ENCODE data around the gene HNRNPLL.

HNRNPLL gene

DNA sequence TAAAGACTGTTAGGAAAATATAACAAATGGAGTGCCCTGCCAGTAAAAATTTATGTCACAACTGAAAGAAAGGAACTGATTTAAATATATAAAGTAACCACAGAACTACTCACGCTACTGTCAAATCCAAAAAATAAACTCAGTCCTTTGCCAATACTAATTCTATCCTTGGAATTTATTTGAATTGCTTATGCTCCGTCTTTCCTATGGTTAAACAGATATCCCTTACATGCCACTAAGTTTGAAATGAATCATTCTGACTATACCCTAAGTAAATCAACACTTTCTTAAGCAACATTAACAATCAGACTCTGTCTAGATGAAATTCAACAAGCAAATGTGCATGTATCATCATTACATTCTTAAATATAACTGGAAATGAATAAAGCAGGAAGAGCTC lies 9.8 kb downstream of the HNRNPLL start:
- DNase-seq: no peak

DNA sequence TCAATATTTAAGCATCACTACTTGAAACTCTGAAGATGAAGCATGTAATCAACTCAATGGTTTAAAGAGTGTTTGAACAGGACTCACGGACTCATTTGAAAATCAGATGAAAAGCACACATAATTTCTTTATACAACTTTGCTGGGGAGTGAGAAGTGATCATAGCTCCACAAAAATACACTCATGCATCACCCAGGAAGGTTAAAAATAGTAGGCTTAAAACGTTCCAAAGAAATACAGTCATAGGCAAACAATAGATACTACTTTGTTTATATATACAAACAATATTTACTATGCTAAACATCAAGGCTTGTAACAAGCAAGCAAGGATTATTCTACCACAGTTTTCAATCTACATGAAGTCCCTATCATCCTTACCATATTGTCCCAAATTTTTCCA lies 11.6 kb downstream of the HNRNPLL start:
- DNase-seq: no peak

DNA sequence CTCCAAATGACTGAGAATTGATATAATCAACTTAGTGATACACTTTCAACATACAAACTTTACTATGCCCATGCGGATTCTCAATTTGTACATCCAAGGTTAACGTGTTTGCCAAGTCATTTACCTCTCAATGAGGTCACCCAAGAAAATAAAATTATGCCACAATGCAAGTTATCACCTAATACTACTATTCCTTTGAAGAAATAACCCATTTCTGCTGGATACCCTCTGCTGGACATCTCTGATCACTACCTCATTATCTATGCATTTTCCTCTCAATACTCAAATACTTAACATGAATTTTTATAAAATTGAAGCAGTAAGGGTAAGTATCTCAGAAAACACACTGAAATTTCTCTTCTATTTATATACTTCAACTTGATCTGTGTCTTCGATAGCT lies 12.7 kb downstream of the HNRNPLL start:
- peak; percentile 8 for DNase-seq

DNA sequence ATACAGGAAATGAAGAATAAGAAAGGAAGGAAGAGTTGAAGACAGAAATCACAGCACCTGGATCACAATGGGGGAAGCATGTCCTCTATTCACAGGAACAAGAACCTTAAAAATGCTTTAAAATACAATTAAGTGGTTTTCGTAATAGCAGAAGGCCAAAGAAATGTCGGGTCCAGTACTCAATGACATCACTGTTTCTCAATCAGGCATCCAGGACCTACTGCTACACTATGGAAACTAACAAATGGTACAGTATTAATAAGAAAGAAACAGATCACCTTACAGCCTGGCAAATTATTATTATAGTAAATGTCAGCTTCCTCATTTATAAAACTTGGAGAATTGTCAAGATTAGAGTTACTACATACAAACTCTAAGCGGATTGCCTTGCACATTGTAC lies 15.8 kb downstream of the HNRNPLL start:
- peak; percentile 68 for DNase-seq

DNA sequence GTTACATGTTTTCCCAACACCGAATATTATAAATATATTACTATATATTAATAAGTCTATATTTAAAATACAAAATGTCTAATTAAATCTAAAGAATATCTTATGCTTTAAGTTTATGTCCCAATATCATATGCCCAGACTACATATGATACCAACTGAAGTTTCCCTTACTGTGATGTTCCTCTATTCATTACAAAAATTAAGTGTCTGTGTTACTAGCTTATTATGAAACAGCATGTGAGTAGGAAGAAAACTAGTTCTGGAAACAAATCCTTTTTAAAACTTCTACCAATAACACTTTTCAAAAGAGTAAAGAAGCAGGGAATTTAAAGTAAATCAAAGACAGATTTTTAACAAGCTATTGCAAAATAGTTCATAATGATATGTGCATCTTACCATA lies 17.8 kb downstream of the HNRNPLL start:
- DNase-seq: peak; percentile 63

DNA sequence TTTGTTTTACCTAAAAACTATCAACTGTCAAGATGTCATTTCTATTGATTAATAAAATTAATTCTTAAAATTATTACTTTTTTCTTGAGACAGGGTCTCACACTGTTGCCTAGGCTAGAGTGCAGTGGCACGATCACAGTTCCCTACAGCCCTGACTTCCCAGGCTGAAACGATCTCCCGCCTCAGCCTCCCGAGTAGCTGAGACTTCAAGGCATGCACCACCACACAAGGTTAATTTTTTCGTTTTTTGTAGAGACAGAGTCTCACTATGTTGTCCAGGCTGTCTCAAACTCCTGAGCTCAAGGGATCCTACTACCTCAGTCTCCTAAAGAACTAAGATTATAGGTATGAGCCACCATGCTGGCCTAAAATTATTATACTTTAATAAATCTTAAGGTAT lies 18.7 kb downstream of the HNRNPLL start:
- DNase-seq: no peak

DNA sequence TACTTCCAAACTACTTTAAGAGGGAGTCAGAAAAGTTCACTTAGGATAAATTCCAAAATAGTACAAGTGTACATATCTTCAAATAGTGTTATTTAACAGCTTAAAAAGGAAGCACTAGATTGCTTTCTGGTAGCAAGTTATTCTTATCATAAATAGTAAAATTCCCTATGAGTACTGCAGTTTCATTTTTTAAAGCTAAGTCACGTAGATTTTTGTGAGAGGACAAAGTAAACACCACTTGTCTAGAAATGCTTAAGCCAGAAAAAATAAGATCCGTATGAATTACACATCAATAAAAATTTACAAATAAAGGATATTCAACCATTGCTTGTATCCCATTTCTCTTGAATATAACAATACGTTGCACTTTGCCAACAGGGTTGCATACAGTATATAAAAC lies 19.2 kb downstream of the HNRNPLL start:
- DNase-seq: no peak

DNA sequence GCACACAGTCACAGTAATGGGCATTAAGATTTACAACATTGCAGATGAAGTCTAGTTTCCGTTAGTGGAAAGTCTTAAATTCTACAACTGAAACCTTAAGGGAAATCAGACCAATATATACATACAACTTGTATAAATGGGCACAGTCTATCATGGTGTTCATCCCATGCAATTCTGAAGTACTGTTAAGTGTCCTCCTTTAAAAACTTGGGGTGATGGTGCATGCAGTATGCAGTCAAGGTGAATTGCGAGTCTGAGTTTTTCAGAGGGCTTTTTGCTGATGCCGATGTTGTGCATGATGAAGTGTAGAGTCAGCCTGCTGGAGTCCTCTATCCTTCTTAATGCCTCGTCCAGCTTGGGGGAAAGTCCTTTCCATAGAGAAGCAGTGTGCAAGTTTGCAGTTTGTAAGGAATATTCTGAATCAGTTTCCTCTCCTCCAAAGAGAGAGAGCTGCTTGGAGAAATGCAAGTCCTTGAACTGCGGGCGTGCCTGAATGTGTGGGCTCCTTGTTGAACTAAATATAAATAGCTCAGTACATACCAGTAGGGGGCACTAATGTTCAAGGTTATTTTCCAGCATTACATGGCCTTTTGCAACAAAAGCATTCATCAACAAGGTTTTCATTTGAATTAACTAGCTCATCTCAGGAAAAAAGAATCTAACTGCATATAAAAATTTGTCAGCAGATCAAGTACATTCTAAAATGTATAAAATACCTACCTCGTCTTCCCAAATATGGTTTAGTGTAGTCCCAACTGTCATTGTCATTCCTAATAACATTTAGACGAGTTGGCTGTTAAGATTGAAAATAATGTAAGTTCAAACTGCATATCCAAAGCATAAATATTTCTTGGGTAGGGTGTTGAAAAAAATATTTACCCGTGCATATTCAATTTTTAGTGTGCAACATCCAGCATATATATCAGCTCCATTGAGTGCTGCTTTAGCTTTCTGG lies 21.3 kb downstream of the HNRNPLL start:
- DNase-seq: peak; percentile 82

DNA sequence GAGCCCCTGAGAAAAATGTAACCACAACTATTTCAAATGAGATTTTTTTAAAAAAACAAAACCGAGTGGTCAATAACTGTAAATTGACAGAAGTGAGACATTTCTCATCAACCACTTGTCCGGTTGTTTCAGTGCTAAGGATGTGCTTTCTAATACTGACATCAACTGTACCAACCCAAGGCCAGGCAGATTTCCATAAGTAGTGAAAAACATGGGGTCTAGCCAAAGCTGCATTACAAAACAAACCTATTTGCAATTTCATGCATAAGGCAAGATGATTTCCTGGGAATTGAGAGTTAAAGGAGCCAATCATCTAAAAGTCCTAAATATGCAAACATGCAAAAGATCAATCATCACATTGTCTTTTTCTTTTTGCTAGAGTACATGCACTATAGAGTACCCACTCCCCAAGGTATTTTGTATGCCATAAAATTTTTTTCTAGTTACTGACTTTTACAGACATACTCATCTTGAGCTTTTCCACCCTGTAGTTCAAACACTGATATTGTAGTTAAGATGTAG lies 22.6 kb downstream of the HNRNPLL start:
- DNase-seq: no peak

DNA sequence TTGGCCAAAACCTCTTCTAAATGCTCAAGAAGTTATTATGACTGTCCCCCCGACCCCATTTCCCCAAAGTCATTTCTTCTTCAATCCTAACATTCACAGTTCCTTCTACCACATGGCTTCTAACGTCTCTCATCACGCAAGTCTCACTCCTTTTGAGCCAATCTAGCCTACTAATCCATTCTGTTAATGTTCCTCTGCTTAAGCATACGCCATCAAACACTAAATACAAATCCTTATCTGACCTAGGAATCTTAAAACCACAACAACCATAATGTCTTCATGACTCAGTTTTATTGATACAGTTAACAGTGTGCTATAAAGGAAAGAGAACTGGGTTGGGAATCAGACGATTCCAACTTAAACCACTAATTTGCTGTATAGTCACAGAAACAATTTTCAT lies 23.9 kb downstream of the HNRNPLL start:
- DNase-seq: no peak

DNA sequence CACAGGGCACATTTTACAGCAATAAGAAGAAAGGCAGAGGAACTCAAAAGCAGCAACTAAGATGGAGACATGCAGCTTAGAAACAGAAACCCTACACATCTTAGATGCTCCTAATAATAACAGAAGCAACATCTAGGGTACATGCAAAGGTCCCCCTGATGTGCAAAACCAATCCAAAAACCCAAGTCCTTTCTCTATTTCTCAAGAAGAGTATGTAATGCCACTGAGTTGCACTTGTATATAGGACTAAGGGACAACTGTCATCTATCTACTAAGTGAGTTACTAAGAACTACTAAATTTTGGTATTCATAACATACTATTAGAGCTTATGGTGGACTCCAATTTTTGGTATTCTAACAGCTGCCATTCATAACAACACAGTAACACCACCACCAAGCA lies 28.4 kb downstream of the HNRNPLL start:
- DNase-seq: no peak

DNA sequence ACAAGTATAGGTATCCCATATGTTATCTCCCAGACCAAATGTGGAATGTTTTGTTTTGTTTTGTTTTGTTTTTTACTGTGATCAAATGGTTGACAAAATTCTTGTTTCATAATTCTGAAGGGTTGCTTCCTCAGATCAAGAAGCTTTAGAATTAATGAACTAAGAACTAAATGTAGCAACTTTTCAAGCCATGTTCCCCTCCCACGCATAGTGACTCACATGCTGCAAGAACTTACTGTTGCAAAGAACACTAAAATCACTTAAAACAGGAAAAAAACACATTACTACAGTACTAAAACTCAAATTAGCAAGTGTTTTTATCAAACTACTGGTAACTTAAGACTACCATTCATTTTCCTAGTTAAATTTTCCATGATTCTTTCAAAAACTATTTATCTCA lies 30.6 kb downstream of the HNRNPLL start:
- DNase-seq: peak; percentile 98

DNA sequence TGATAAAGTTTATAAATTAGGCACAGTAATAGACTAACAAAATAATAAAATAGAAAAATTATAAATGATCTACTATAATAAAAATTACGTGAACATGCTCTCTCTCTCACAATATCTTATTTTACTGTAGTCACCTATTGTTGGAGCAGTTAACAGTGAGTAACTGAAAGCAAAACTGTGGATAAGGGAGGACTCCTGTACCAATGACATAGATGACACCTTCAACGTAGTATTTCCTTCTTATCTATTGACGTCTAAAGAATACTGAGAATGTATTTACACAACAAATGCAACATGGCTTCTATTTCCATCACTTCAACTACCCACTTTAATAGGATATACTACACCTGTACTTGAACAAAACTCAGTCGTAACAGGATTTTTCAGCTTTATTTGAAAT lies 31.5 kb downstream of the HNRNPLL start:
- DNase-seq: no peak

DNA sequence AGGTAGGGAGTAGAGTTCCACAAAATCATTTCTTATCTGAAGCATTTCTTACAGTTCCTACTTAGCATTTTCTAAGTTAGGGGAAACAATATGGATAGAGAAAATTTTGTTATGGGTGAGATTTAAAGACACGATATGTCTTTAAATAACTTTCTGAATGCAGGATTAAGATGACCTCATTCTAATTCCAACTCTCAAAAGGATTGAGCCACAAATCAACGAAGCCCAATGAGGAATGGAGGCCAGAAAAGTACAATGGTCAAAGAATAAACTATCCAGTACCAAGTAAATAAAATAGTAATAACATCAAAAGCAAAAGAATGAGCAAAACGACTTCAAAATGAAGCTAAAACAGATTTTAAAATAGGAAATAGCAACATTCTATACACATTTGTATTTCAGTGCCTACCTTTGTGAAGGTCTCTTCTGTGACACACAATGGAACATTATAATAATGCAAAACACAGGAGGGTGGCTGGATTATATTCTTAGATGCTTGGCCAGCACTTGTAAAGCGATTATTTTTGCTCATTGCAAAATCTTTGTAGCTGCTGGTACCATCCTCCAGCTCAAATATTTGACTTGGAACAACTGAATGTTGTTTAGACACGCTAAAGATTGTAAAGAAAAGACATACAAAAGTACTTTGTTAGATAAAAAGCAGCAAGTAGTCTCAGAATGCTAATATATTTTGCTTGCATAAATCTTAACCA lies 33.8 kb downstream of the HNRNPLL start:
- no peak for DNase-seq

DNA sequence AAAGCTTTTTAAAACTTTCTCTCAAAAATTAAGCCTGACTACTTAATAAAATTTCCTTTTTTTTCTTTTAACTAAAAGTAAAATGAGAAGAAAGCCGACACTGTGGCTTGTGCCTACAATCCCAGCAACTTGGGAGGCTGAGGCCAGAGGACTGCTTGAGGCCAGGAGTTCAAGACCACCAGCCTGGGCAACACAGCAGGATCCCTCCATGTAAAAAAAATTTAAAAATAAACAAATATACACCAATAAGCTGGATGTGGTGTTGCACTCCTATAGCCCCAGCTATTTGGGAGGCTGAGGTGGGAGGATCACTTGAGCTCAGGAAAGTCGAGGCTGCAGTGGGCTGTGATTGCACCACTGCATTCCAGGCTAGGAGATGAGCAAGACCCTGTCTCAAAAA lies 37.4 kb downstream of the HNRNPLL start:
- no peak for DNase-seq

DNA sequence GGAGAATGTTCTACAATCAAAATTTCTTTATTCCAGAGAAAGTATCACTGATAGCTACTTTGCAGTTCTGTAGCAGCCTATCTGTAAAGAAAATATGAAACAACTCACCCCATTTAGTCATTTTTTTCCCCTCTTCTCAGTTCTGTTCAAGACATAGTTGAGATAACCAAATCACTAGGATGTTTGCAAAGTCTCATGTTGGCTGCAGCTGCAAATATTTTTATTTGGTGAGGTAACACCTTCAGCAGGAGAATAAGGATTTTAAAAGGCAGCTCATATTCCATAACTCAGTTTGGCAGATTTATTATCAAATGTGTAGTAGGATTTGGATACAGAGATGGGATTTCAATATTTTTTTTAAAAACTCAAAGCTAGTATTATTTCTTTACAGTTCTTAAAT lies 41.0 kb downstream of the HNRNPLL start:
- no peak for DNase-seq

DNA sequence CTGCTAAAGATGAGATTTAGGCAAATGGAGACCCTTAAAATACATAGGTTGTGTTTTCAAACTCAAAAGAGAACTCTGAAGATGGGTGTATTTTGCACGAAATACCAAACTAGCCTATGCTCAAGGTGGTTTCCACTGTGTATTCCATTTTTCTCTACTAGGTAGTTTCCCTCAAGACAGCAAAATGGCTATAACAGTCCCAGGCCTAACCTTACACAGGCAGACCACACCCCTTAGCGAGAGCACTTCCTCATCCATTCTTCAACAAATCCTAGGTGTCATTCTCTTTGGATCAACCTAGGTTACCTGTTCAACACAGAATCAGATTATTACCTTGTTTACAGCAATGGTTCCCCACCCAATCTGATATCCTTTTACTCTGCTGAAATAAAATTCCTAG lies 42.6 kb downstream of the HNRNPLL start:
- no peak for DNase-seq

DNA sequence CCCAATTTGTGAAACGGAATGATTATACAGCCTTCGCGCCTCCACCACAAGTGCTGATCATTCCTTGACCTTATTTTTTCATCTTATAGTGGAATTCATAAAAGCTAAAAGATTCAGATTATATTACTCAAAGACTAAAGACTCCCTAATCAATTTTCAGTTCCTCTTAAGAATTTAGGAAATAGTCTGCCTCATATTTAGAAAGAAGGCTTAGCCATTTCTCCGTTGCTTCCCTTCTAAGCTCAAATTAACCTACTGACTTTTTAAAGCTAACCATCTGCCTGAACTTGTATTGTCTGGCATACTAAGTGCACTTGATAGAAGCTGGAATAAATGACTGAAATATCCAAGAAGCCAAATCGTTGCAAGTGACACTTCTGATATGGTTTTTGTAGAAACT lies 44.7 kb downstream of the HNRNPLL start:
- DNase-seq: peak; percentile 46

DNA sequence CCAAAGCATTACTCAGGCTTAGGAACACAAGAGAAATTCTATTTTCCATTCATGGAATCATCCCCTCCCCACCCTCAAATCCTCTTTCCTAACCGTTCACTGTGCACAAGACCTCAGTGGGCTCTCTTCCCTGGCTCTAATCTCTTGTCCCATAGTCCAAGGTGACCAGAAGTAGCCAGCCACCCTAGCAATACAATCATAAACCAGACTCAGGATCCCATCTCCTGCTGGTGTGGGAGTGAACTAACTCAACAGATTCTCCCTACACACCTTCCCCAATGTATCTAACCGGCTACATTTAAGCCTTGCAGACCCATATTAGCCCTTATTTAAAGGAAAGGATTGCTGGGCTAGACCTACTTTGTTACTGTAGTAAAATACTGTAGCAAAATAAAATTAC lies 45.5 kb downstream of the HNRNPLL start:
- DNase-seq: no peak

DNA sequence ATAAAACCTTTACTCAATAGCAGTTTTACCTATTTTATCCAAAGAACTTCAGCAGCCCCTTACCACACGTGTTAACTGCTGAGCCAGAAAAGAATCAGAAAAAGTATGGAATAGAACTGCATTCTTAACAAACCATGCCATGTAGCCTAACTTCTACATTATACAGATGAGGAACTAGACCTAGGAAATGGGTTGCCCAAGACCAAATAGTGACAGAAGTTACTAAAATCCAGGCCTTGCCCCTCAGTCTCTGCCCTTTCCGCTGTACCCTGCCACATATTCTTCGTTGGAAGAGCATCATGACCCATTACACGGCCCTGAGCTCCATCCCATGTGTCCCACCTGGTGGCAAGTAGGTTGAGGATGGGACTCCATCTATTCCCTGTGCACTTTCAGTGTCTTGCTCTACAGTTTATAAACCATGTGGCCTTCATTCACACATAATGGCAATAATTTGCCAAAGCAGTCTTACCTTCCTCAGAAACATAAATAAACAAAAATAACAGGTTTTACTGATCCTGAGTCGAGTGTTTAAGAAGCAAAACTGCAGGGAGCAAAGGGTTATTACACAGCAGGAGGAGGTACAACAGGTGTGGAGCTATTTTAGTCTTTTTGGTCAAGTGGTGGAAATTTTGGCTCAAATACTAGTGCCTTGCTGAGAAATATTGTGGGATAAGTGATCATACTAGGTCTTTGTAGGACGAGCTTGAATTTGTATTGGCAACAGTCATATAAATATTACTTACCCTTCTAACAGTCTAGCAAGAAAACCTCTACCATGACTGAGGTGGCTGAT lies 46.5 kb downstream of the HNRNPLL start:
- peak; percentile 49 for DNase-seq

DNA sequence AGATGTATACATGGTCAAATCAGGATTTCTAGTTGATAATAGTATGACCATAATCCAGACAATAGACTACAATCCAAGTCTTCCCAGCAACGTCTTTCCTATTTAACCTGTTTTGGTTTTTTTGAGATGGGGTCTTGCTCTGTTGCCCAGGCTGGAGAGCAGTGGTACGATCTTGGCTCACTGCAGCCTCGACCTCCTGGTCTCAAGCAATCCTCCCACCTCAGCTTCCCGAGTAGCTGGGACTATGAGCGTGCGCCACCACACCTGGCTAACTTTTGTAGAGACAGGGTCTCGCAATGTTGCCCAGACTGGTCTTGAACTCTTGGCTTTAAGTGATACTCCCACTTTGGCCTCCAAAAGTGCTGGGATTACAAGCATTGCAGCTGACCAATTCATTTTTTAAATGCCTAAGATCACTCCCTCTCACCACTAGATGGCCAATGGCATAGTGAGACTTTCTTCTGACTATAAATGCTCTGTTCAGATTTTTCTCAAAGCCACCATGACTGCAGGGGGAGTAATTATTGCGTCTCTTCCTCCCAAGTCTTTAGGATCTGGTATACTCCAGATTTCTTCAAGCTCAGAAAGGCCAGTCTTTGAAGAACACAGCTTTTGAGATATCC lies 47.6 kb downstream of the HNRNPLL start:
- DNase-seq: peak; percentile 18

DNA sequence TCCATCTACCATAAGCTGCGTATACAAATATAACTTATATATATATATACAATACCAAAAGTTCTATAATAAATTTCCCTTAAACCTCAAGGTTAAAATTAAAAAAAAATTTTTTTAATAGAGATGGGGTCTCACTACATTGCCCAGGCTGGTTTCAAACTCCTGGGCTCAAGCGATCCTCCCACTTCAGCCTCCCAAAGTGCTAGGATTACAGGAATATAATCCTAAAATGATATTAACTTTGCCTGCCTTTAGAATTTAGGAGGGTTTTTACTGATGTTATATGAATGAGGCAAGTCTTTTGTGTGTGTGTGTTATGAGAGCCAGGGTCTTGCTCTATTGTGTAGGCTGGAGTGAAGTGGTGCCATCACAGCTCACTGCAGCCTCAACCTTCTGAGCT lies 49.2 kb downstream of the HNRNPLL start:
- no peak for DNase-seq

DNA sequence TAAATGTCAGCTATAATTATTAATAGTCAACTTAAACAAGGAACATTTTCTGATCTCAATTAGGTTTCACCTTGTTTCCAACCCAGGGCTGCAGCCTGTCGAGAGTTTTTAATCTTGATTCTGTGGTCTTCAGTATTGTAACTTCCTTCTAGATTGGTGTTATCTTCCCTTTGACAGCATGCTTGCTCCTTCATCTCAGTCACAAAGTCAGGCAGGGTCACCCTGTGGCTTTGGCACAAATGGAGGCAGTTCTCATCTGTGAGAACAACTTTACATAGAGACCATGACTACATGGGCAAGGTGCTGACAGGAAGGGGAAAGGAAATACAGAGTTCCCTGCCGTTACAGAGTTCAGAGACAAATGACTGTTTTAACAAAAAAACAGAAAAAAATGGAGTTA lies 50.5 kb downstream of the HNRNPLL start:
- DNase-seq: no peak

All from inflammatory macrophage treated with lipopolysaccharide for 4 hours (primary cell).